Muscle of leg (tissue), 11 donors: ENCODE results near the gene PRPF40A. TPM values are rescaled to one million over a fixed set of nuclear protein-coding genes. Genes with fewer than 3 reads are reported as not detected.

ENCODE experiments used
- DNase-seq: peaks from one replicate; pipeline ENCODE4 v3.0.0; 2013
- H3K27ac ChIP-seq: one replicate; pipeline ENCODE4 v1.5.1; 2013; ENCODE audit warnings: mild to moderate bottlenecking, low read length, control low read depth
- H3K27me3 ChIP-seq: one replicate; pipeline ENCODE4 v1.6.1; 2013; ENCODE audit warnings: low read length; ENCODE audit not compliant: control insufficient read depth, insufficient read depth
- H3K36me3 ChIP-seq: one replicate; pipeline ENCODE4 v1.6.1; 2013; ENCODE audit warnings: low read length; ENCODE audit not compliant: control insufficient read depth, insufficient read depth
- H3K4me1 ChIP-seq: one replicate; pipeline ENCODE4 v1.6.1; 2013; ENCODE audit warnings: low read length; ENCODE audit not compliant: control insufficient read depth, insufficient read depth
- H3K4me3 ChIP-seq: one replicate; pipeline ENCODE4 v1.5.1; 2013; ENCODE audit warnings: low read length, control low read depth
- H3K9me3 ChIP-seq: replicated peaks from 2 replicates; pipeline ENCODE4 v1.6.1; 2013; ENCODE audit warnings: low read depth, low read length; ENCODE audit not compliant: control insufficient read depth
- WGBS: methylation state at CpG from one replicate; pipeline ENCODE4 v1.1.5; 2013; ENCODE audit warnings: missing lambda C conversion rate; ENCODE audit not compliant: insufficient coverage; 5-methylcytosine and 5-hydroxymethylcytosine counted together
- polyA plus RNA-seq, 8 donors: library from polyadenylated mRNA; unstranded; fragments of 120-200 nt; gene quantifications; one replicate each; pipeline versions ENCODE4 v1.2.1 to v1.2.3, GENCODE V29; 2013; ENCODE audit warnings: inconsistent platforms in 1 of 8, low replicate concordance in 1 of 8; ENCODE audit not compliant: insufficient read length in 8 of 8, insufficient read depth in 1 of 8
- total RNA-seq: library from RNA; stranded (reverse); fragments of 120-200 nt; gene quantifications from one replicate; pipeline ENCODE4 v1.2.4, GENCODE V29; 2013

The PRPF40A gene
- total and polyA plus RNA-seq, 9 donors: 60.0 to 85.2 (median 75.8) TPM

DNA sequence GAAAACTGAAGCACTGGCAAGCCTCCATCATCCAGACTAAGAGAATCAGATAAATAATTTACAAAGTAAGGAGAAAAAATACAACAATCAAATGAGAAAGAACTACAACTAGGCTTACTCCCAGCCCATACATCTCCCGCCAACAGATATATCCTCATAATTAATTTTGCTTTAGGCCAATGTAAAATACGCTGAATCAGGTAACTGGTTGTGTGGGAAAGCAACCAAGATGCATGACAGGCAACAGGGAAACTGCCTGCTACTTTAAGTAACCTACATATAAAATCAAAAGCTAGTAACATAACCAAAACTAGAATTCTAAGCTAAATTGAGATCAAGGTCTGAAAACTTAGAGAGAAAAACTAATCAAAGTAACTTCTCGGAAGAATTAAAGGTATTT, 21.5 kb downstream of the PRPF40A start:
- H3K4me1 ChIP-seq: no peaks in the 10 kb centered on the region
- H3K27me3 ChIP-seq: no peaks in the 10 kb centered on the region
- H3K9me3 ChIP-seq: no peaks in the 10 kb centered on the region
- H3K27ac ChIP-seq: no peak overlapping the region
- DNase-seq: no peak
- H3K36me3 ChIP-seq: peaks cover 5% of the 10 kb centered on the region
- WGBS: 100% methylated on average over 1 of the region's 3 CpGs
- no peak overlapping the region for H3K4me3 ChIP-seq

DNA sequence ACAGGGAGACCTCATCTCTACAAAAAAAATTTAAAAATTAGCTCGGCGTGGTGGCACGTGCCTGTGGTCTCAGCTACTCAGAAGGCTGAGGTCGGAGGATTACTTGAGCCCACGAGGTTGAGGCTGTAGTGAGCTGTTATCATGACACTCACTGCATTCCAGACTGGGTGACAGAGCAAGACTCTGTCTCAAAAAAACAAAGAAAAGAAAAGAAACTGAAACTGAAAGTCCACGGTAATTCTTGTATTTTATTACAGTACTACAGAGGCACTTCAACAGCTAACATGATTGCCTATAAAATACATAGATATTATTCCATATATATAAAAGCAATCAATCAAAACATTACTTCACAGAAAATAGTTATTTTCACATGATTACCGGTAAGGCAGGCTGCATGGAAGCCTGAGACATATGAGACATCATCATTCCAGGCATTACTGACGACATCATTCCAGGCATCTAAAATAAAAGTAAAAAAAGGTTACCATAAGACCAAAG, 23.1 kb downstream of the PRPF40A start:
- no peaks in the 10 kb centered on the region for H3K27me3 ChIP-seq

DNA sequence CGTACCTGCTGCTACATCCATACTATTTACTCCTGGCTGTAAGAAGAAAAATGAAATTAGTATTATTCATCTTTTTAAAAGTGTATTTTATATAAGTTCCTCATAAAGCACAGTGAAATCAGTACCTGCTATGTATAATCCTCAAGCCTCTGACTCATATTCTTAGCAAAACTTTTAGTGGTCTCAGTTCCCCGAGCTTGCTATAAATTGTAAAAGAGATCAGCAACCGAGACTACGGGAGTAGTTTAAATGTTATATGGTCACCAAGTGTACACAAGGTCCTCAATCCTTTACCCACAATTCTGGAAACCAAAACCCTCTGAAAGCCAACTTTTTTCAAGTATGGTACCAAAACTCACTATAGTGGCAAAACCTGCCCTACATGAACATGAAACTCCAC, 24.2 kb downstream of the PRPF40A start:
- WGBS: no CpG with 5 or more reads among the region's 4 CpGs
- no peaks in the 10 kb centered on the region for H3K9me3 ChIP-seq
- DNase-seq: no peak
- H3K27ac ChIP-seq: no peak overlapping the region
- H3K36me3 ChIP-seq: peaks cover 5% of the 10 kb centered on the region
- no peaks in the 10 kb centered on the region for H3K4me1 ChIP-seq
- H3K27me3 ChIP-seq: no peaks in the 10 kb centered on the region
- no peak overlapping the region for H3K4me3 ChIP-seq

More for the DNA sequence above, 23.1 kb downstream of the PRPF40A start:
- no peak overlapping the region for H3K27ac ChIP-seq
- no peak overlapping the region for H3K4me3 ChIP-seq
- H3K9me3 ChIP-seq: no peaks in the 10 kb centered on the region
- peaks cover 5% of the 10 kb centered on the region for H3K36me3 ChIP-seq
- DNase-seq: peak; percentile 18
- no peaks in the 10 kb centered on the region for H3K4me1 ChIP-seq
- WGBS: 83% methylated on average over 1 of the region's 8 CpGs

DNA sequence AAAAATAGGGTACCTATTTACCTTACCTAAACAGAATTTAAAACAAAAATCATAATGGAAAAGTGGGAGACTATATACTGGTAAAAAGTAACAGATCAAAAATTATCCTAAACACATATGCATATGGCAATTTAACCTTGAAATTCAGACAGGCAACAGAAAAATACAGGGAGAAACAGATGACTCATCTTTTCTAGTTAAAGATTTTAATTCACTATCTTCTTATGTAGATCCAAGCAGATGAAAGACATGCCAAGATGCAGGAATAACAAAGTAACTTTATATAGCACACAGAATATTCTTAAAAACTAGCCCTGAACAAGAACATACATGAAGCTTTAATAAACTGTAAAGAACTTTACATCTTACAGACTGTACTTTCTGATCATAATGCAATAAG, 30.9 kb downstream of the PRPF40A start:
- no peak overlapping the region for H3K27ac ChIP-seq
- peaks cover 2% of the 10 kb centered on the region for H3K36me3 ChIP-seq
- no peak for DNase-seq
- H3K4me1 ChIP-seq: no peaks in the 10 kb centered on the region
- H3K4me3 ChIP-seq: no peak overlapping the region
- H3K9me3 ChIP-seq: no peaks in the 10 kb centered on the region
- no peaks in the 10 kb centered on the region for H3K27me3 ChIP-seq

DNA sequence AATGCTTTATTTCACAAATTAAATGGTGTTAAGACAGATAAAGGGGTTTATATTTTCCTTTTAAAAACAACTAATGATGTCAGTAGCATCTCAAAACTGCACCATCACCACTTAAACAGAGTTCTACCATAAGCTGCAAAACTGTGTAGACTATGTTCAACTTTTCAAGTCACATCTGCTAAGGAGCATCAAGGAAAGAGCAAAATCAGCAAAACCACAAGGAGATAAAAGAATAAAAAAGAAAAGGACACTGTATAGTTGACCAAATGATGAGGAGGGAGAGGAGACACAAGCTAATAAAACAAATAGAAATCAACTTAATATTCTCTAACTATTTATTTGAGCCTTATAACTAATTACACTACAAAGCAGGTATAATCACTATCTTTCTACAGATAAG, 33.9 kb downstream of the PRPF40A start:
- DNase-seq: no peak
- Histone ChIP-seq H3K9me3 (no peaks in the 10 kb centered on the region), H3K27me3 (no peaks in the 10 kb centered on the region), H3K4me3 (no peak overlapping the region), H3K36me3 (peaks cover 5% of the 10 kb centered on the region), H3K4me1 (no peaks in the 10 kb centered on the region), H3K27ac (no peak overlapping the region)

DNA sequence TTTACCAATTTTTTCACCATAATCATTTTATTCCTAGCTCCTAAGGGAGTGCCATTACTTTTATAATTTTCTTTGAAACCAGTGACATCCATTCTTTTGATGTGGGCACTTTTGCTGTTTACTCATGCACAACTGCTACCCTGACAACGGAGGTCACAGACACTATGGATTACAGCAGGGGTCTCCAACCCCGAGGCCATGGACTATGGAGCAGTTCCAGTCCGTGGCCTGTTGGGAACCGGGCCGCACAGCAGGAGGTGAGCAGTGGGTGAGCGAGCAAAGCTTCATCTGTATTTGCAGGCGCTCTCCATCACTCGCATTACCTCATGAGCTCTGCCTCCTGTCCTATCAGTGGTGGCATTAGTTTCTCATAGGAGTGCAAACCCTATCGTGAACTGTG, 34.6 kb downstream of the PRPF40A start:
- Histone ChIP-seq H3K4me3 (no peak overlapping the region), H3K4me1 (no peaks in the 10 kb centered on the region), H3K9me3 (no peaks in the 10 kb centered on the region), H3K27ac (no peak overlapping the region), H3K27me3 (no peaks in the 10 kb centered on the region), H3K36me3 (peaks cover 5% of the 10 kb centered on the region)
- no peak for DNase-seq
- WGBS: 94% methylated on average over 9 of the region's 9 CpGs

DNA sequence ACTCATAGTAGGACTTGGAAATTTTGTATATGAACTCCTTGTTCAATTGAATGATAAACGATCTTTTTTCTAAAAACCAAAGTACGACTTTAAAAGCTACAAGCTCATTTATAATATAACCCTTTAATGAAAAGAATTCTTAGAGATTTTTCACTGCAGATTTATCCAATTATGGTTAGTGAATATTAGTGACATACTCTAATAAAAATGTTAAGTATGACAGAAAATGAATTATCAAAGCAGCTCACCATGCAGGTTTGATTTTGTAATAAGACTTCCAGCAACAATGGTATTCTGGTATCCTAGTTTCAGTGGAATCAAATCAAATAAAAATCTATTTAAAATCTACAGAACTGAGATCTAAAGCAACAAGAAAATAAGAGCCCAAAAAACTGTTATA, 38.5 kb downstream of the PRPF40A start:
- Histone ChIP-seq H3K36me3 (peaks cover 10% of the 10 kb centered on the region), H3K9me3 (no peaks in the 10 kb centered on the region), H3K4me3 (no peak overlapping the region), H3K4me1 (no peaks in the 10 kb centered on the region), H3K27me3 (no peaks in the 10 kb centered on the region), H3K27ac (no peak overlapping the region)
- WGBS: no CpG with 5 or more reads among the region's 2 CpGs
- no peak for DNase-seq

DNA sequence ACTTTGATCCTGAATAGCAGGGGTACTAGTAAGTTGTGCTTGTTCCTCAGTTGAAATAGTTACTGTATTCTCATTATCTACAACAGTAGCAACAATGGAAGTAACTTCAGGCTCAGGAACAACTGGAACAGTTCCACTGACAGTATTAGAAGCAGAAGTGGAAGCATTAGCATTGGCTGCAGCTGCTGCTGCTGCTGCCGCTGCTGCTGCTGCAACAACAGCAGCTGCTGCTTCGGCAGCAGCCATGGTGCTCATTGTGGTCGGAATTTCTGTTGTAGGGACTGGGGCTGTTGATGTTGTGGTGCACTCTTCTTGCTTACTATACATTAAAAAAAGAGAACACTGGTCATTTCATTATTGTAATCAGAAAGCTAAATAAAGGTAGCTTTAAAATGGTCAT, 40.8 kb downstream of the PRPF40A start:
- Histone ChIP-seq H3K27ac (no peak overlapping the region), H3K36me3 (peaks cover 13% of the 10 kb centered on the region), H3K4me3 (no peak overlapping the region), H3K27me3 (no peaks in the 10 kb centered on the region), H3K9me3 (no peaks in the 10 kb centered on the region), H3K4me1 (no peaks in the 10 kb centered on the region)
- peak; percentile 23 for DNase-seq
- no CpG with 5 or more reads among the region's 3 CpGs for WGBS

DNA sequence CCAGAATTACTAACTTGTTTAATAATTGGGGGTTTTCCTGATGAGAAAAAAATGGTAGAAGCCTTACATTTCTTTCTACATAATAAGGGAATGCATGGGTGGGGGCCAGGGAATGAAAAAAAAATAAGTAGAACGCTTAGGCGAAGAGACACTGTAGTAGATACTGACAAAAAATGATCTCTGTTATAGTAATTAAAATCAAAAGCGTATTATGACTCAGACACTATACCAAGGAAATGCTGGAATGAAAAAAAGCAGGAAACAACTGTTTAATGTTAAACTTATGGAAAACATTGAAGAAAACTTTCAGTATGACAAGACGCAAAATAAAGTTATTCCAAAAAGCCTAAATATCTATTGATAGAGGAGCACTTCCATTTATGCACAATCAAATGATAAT, 42.9 kb downstream of the PRPF40A start:
- no CpG with 5 or more reads among the region's 4 CpGs for WGBS
- H3K27me3 ChIP-seq: no peaks in the 10 kb centered on the region

DNA sequence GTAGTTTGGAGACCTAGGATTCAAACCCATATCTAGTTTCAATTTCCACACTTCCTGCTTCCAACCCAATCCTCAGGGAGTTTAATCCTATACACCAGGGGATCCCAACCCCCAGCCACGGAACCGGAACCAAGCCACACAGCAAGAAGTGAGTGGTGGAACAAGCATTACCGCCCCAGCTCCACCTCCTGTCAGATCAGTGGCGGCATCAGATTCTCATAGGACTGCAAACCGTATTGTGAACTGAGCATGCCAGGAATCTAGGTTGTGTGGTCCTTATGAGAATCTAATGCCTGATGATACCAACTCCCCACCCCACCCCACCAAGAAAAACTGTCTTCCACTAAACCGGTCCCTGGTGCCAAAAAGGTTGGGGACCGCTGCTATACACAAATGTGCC, 52.5 kb downstream of the PRPF40A start:
- Histone ChIP-seq H3K27me3 (no peaks in the 10 kb centered on the region), H3K4me1 (no peaks in the 10 kb centered on the region), H3K4me3 (no peak overlapping the region), H3K27ac (no peak overlapping the region), H3K36me3 (peaks cover 30% of the 10 kb centered on the region), H3K9me3 (no peaks in the 10 kb centered on the region)
- 76% methylated on average over 4 of the region's 7 CpGs for WGBS
- DNase-seq: no peak

More for the DNA sequence above, 42.9 kb downstream of the PRPF40A start:
- no peaks in the 10 kb centered on the region for H3K4me1 ChIP-seq
- H3K9me3 ChIP-seq: no peaks in the 10 kb centered on the region
- no peak overlapping the region for H3K27ac ChIP-seq
- no peak overlapping the region for H3K4me3 ChIP-seq
- peaks cover 14% of the 10 kb centered on the region for H3K36me3 ChIP-seq
- peak; percentile 10 for DNase-seq

DNA sequence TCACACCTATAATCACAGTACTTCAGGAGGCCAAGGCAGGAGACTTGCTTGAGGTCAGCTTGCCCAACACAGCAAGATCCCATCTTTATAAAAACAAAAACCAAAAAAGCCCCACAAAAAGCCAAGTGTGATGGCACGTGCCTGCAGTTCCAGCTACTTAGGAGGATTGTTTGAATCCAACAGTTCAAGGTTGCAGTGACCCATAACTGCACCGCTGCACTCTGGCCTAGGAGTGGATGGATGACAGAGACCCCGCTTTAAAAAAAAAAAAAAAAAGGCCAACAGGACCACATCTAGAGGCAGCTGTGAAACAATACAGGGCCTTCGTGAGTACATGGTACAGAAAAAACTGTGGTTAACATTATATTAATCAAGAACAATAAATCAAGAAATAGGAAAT, 56.2 kb downstream of the PRPF40A start:
- H3K27ac ChIP-seq: no peak overlapping the region
- DNase-seq: no peak
- H3K4me1 ChIP-seq: no peaks in the 10 kb centered on the region
- no peak overlapping the region for H3K4me3 ChIP-seq
- H3K36me3 ChIP-seq: peaks cover 32% of the 10 kb centered on the region
- 100% methylated on average over 1 of the region's 4 CpGs for WGBS
- no peaks in the 10 kb centered on the region for H3K9me3 ChIP-seq
- no peaks in the 10 kb centered on the region for H3K27me3 ChIP-seq
